ENCODE results near the gene JAK1.

- no peak for TF ChIP-seq POLR2A (IDR thresholded peaks at IDR 0.05)
- no peak for TF ChIP-seq CTCF (IDR thresholded peaks at IDR 0.05)
- no peak for TF ChIP-seq POLR2AphosphoS5 (IDR thresholded peaks at IDR 0.05)
- no peak for TF ChIP-seq EP300 (IDR thresholded peaks at IDR 0.05)
Observed at GRCh38 chr1:64885648-64886047, 80.7 kb downstream of the JAK1 start.

All from sigmoid colon (tissue), 4 donors.